Measurements from ENCODE around the gene SNPH.

Gene SNPH

GRCh38 chr20:1242099-1242498, 24.0 kb upstream of the SNPH start:
- Histone ChIP-seq H2BK15ac (ENCODE audit: low read length) (no peak overlapping the region), H3K9ac (ENCODE audit: low read depth, low read length, poor library complexity) (no peak overlapping the region), H3K4me3 (ENCODE audit: low read length in 2 of 2) (no peak overlapping the region), H3K18ac (ENCODE audit: low read length) (no peak overlapping the region), H3K36me3 (replicated peaks in 1 of 2; ENCODE audit: control insufficient read depth in 2 of 2, insufficient read depth in 2 of 2, low read length in 2 of 2) (no peaks in the 10 kb centered on the region), H3K4me1 (ENCODE audit: control insufficient read depth in 2 of 2, insufficient read depth in 1 of 2, low read depth in 1 of 2, low read length in 2 of 2) (peaks cover 3 to 8% of the 10 kb centered on the region in 2 donors), H3K4me2 (ENCODE audit: insufficient read depth, low read length, poor library complexity, severe bottlenecking) (no peak overlapping the region), H4K8ac (ENCODE audit: low read depth, low read length) (no peak overlapping the region), H3K27ac (replicated peaks; ENCODE audit: low read length) (no peak overlapping the region), H3K27me3 (ENCODE audit: control insufficient read depth in 3 of 3, insufficient read depth in 3 of 3, low read depth in 1 of 3, low read length in 3 of 3) (peaks cover 0 to 51% (median 0%) of the 10 kb centered on the region in 3 experiments), H2AFZ (ENCODE audit: low read length) (no peak overlapping the region), H2BK120ac (ENCODE audit: low read depth, low read length) (no peak overlapping the region), H3K79me1 (ENCODE audit: low read depth, low read length) (no peaks in the 10 kb centered on the region), H3K9me3 (replicated peaks in 1 of 2; ENCODE audit: control insufficient read depth in 2 of 2, insufficient read depth in 1 of 2, low read depth in 1 of 2, low read length in 2 of 2) (no peaks in the 10 kb centered on the region), H2BK12ac (ENCODE audit: low read length) (no peak overlapping the region), H3K4ac (ENCODE audit: low read length) (no peak overlapping the region), H3K23ac (ENCODE audit: low read depth, low read length, poor library complexity) (no peak overlapping the region), H2AK5ac (ENCODE audit: low read depth, low read length) (no peak overlapping the region), H3K14ac (ENCODE audit: low read length) (no peak overlapping the region), H2BK5ac (ENCODE audit: low read length) (no peak overlapping the region), H4K91ac (ENCODE audit: low read depth, low read length, poor library complexity) (no peak overlapping the region)
- no peak for DNase-seq (ENCODE audit: low spot score)
- no CpG with 5 or more reads among the region's 3 CpGs for WGBS, 2 donors (ENCODE audit: extremely low coverage in 2 of 2, insufficient read length in 2 of 2, insufficient replicate concordance in 1 of 2)

- no peak overlapping the region for H3K4me2 ChIP-seq (ENCODE audit: insufficient read depth, low read length, poor library complexity, severe bottlenecking)
- no peak overlapping the region for H2BK5ac ChIP-seq (ENCODE audit: low read length)
- H3K36me3 ChIP-seq (replicated peaks in 1 of 2; ENCODE audit: control insufficient read depth in 2 of 2, insufficient read depth in 2 of 2, low read length in 2 of 2): no peaks in the 10 kb centered on the region
- no peak overlapping the region for H3K4me3 ChIP-seq (ENCODE audit: low read length in 2 of 2)
- no peak overlapping the region for H2BK15ac ChIP-seq (ENCODE audit: low read length)
- no peak overlapping the region for H3K9ac ChIP-seq (ENCODE audit: low read depth, low read length, poor library complexity)
- no peak overlapping the region for H2BK120ac ChIP-seq (ENCODE audit: low read depth, low read length)
- H3K23ac ChIP-seq (ENCODE audit: low read depth, low read length, poor library complexity): no peak overlapping the region
- H3K18ac ChIP-seq (ENCODE audit: low read length): no peak overlapping the region
- no peak overlapping the region for H2AFZ ChIP-seq (ENCODE audit: low read length)
- H2AK5ac ChIP-seq (ENCODE audit: low read depth, low read length): no peak overlapping the region
- H3K4me1 ChIP-seq (ENCODE audit: control insufficient read depth in 2 of 2, insufficient read depth in 1 of 2, low read depth in 1 of 2, low read length in 2 of 2): peaks cover 3 to 8% of the 10 kb centered on the region in 2 donors
- H3K4ac ChIP-seq (ENCODE audit: low read length): no peak overlapping the region
- H4K91ac ChIP-seq (ENCODE audit: low read depth, low read length, poor library complexity): no peak overlapping the region
- H3K14ac ChIP-seq (ENCODE audit: low read length): no peak overlapping the region
- H3K27me3 ChIP-seq (ENCODE audit: control insufficient read depth in 3 of 3, insufficient read depth in 3 of 3, low read depth in 1 of 3, low read length in 3 of 3): peaks cover 0 to 49% (median 0%) of the 10 kb centered on the region in 3 experiments
- H4K8ac ChIP-seq (ENCODE audit: low read depth, low read length): no peak overlapping the region
- no peak overlapping the region for H3K27ac ChIP-seq (replicated peaks; ENCODE audit: low read length)
- no peak overlapping the region for H2BK12ac ChIP-seq (ENCODE audit: low read length)
- DNase-seq (ENCODE audit: low spot score): no peak
- WGBS, 2 donors (ENCODE audit: extremely low coverage in 2 of 2, insufficient read length in 2 of 2, insufficient replicate concordance in 1 of 2): no CpG with 5 or more reads among the region's 2 CpGs
- no peaks in the 10 kb centered on the region for H3K79me1 ChIP-seq (ENCODE audit: low read depth, low read length)
- H3K9me3 ChIP-seq (replicated peaks in 1 of 2; ENCODE audit: control insufficient read depth in 2 of 2, insufficient read depth in 1 of 2, low read depth in 1 of 2, low read length in 2 of 2): no peaks in the 10 kb centered on the region
Observed at GRCh38 chr20:1242530-1242929, 23.6 kb upstream of the SNPH start.

- H3K18ac ChIP-seq (ENCODE audit: low read length): no peak overlapping the region
- H3K4me3 ChIP-seq (ENCODE audit: low read length in 2 of 2): no peak overlapping the region
- H4K91ac ChIP-seq (ENCODE audit: low read depth, low read length, poor library complexity): no peak overlapping the region
- WGBS, 2 donors (ENCODE audit: extremely low coverage in 2 of 2, insufficient read length in 2 of 2, insufficient replicate concordance in 1 of 2): no CpG with 5 or more reads among the region's 2 CpGs
- no peak overlapping the region for H3K23ac ChIP-seq (ENCODE audit: low read depth, low read length, poor library complexity)
- H2BK5ac ChIP-seq (ENCODE audit: low read length): no peak overlapping the region
- DNase-seq (ENCODE audit: low spot score): no peak
- no peak overlapping the region for H2BK120ac ChIP-seq (ENCODE audit: low read depth, low read length)
- no peak overlapping the region for H3K4ac ChIP-seq (ENCODE audit: low read length)
- no peak overlapping the region for H3K14ac ChIP-seq (ENCODE audit: low read length)
- H3K9ac ChIP-seq (ENCODE audit: low read depth, low read length, poor library complexity): no peak overlapping the region
- peaks cover 2 to 6% of the 10 kb centered on the region in 2 donors for H3K4me1 ChIP-seq (ENCODE audit: control insufficient read depth in 2 of 2, insufficient read depth in 1 of 2, low read depth in 1 of 2, low read length in 2 of 2)
- H3K27me3 ChIP-seq (ENCODE audit: control insufficient read depth in 3 of 3, insufficient read depth in 3 of 3, low read depth in 1 of 3, low read length in 3 of 3): peaks cover 0 to 55% (median 0%) of the 10 kb centered on the region in 3 experiments
- H3K9me3 ChIP-seq (replicated peaks in 1 of 2; ENCODE audit: control insufficient read depth in 2 of 2, insufficient read depth in 1 of 2, low read depth in 1 of 2, low read length in 2 of 2): no peaks in the 10 kb centered on the region
- H2AFZ ChIP-seq (ENCODE audit: low read length): no peak overlapping the region
- no peak overlapping the region for H2BK12ac ChIP-seq (ENCODE audit: low read length)
- H2BK15ac ChIP-seq (ENCODE audit: low read length): no peak overlapping the region
- no peak overlapping the region for H3K4me2 ChIP-seq (ENCODE audit: insufficient read depth, low read length, poor library complexity, severe bottlenecking)
- no peaks in the 10 kb centered on the region for H3K36me3 ChIP-seq (replicated peaks in 1 of 2; ENCODE audit: control insufficient read depth in 2 of 2, insufficient read depth in 2 of 2, low read length in 2 of 2)
- no peak overlapping the region for H4K8ac ChIP-seq (ENCODE audit: low read depth, low read length)
- no peak overlapping the region for H3K27ac ChIP-seq (replicated peaks; ENCODE audit: low read length)
- no peak overlapping the region for H2AK5ac ChIP-seq (ENCODE audit: low read depth, low read length)
- no peaks in the 10 kb centered on the region for H3K79me1 ChIP-seq (ENCODE audit: low read depth, low read length)
Observed at GRCh38 chr20:1245578-1245977, 20.5 kb upstream of the SNPH start.

GRCh38 chr20:1247689-1248088, 18.4 kb upstream of the SNPH start:
- Histone ChIP-seq H3K27me3 (ENCODE audit: control insufficient read depth in 3 of 3, insufficient read depth in 3 of 3, low read depth in 1 of 3, low read length in 3 of 3) (peaks cover 0 to 54% (median 0%) of the 10 kb centered on the region in 3 experiments), H3K9ac (ENCODE audit: low read depth, low read length, poor library complexity) (no peak overlapping the region), H3K4me2 (ENCODE audit: insufficient read depth, low read length, poor library complexity, severe bottlenecking) (no peak overlapping the region), H2BK12ac (ENCODE audit: low read length) (no peak overlapping the region), H2AFZ (ENCODE audit: low read length) (no peak overlapping the region), H2BK5ac (ENCODE audit: low read length) (no peak overlapping the region), H3K4me3 (ENCODE audit: low read length in 2 of 2) (no peak overlapping the region), H2BK15ac (ENCODE audit: low read length) (no peak overlapping the region), H2AK5ac (ENCODE audit: low read depth, low read length) (no peak overlapping the region), H3K23ac (ENCODE audit: low read depth, low read length, poor library complexity) (no peak overlapping the region), H3K27ac (replicated peaks; ENCODE audit: low read length) (no peak overlapping the region), H3K4ac (ENCODE audit: low read length) (no peak overlapping the region), H3K36me3 (replicated peaks in 1 of 2; ENCODE audit: control insufficient read depth in 2 of 2, insufficient read depth in 2 of 2, low read length in 2 of 2) (no peaks in the 10 kb centered on the region), H3K9me3 (replicated peaks in 1 of 2; ENCODE audit: control insufficient read depth in 2 of 2, insufficient read depth in 1 of 2, low read depth in 1 of 2, low read length in 2 of 2) (no peaks in the 10 kb centered on the region), H4K91ac (ENCODE audit: low read depth, low read length, poor library complexity) (no peak overlapping the region), H3K14ac (ENCODE audit: low read length) (no peak overlapping the region), H2BK120ac (ENCODE audit: low read depth, low read length) (no peak overlapping the region), H3K79me1 (ENCODE audit: low read depth, low read length) (no peaks in the 10 kb centered on the region), H3K18ac (ENCODE audit: low read length) (no peak overlapping the region), H4K8ac (ENCODE audit: low read depth, low read length) (no peak overlapping the region), H3K4me1 (ENCODE audit: control insufficient read depth in 2 of 2, insufficient read depth in 1 of 2, low read depth in 1 of 2, low read length in 2 of 2) (no peaks in the 10 kb centered on the region)
- DNase-seq (ENCODE audit: low spot score): no peak
